GM18526 (cell line): ENCODE measurements around the gene ZGPAT.

Experiments used
- POLR2A ChIP-seq: IDR thresholded peaks from 3 replicates; pipeline ENCODE4 v1.6.1; 2011; ENCODE audit not compliant: insufficient read length; ENCODE audit errors: extremely low read depth

Gene ZGPAT

DNA sequence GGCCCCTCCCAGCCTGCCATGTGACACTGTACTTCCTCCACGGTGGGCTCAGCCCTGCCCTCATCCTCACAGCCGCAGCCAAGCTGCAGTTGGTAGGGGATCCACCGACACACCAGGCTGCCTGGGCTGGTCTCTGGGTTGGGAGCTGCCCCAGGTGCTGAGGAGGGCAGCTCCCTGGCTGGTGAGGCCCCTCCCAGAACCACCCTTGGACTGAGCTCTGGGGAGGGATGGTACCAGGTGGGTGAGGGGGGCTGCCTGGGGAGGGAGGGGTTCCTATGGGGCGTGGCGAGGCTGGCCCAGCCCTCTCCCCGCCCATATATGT lies 11.6 kb upstream of the ZGPAT start:
- no peak for TF ChIP-seq POLR2A

DNA sequence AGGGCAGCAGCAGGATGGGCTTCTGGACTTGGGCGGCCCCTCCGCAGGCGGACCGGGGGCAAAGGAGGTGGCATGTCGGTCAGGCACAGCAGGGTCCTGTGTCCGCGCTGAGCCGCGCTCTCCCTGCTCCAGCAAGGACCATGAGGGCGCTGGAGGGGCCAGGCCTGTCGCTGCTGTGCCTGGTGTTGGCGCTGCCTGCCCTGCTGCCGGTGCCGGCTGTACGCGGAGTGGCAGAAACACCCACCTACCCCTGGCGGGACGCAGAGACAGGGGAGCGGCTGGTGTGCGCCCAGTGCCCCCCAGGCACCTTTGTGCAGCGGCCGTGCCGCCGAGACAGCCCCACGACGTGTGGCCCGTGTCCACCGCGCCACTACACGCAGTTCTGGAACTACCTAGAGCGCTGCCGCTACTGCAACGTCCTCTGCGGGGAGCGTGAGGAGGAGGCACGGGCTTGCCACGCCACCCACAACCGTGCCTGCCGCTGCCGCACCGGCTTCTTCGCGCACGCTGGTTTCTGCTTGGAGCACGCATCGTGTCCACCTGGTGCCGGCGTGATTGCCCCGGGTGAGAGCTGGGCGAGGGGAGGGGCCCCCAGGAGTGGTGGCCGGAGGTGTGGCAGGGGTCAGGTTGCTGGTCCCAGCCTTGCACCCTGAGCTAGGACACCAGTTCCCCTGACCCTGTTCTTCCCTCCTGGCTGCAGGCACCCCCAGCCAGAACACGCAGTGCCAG lies 11.0 kb upstream of the ZGPAT start, which contains the start of gene TNFRSF6B:
TSS of gene TNFRSF6B (plus strand) at position 25 of the 729 bp plus-strand sequence. CDS start at position 141, 116 bp downstream.
- no peak for TF ChIP-seq POLR2A

DNA sequence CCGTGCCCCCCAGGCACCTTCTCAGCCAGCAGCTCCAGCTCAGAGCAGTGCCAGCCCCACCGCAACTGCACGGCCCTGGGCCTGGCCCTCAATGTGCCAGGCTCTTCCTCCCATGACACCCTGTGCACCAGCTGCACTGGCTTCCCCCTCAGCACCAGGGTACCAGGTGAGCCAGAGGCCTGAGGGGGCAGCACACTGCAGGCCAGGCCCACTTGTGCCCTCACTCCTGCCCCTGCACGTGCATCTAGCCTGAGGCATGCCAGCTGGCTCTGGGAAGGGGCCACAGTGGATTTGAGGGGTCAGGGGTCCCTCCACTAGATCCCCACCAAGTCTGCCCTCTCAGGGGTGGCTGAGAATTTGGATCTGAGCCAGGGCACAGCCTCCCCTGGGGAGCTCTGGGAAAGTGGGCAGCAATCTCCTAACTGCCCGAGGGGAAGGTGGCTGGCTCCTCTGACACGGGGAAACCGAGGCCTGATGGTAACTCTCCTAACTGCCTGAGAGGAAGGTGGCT lies 10.4 kb upstream of the ZGPAT start:
- TF ChIP-seq POLR2A: no peak

- no peak for TF ChIP-seq POLR2A
Measured at GRCh38 chr20:63697868-63698545, 9.8 kb upstream of the ZGPAT start.

- TF ChIP-seq POLR2A: peak; percentile 11
Measured at GRCh38 chr20:63698739-63699465, 8.9 kb upstream of the ZGPAT start.

DNA sequence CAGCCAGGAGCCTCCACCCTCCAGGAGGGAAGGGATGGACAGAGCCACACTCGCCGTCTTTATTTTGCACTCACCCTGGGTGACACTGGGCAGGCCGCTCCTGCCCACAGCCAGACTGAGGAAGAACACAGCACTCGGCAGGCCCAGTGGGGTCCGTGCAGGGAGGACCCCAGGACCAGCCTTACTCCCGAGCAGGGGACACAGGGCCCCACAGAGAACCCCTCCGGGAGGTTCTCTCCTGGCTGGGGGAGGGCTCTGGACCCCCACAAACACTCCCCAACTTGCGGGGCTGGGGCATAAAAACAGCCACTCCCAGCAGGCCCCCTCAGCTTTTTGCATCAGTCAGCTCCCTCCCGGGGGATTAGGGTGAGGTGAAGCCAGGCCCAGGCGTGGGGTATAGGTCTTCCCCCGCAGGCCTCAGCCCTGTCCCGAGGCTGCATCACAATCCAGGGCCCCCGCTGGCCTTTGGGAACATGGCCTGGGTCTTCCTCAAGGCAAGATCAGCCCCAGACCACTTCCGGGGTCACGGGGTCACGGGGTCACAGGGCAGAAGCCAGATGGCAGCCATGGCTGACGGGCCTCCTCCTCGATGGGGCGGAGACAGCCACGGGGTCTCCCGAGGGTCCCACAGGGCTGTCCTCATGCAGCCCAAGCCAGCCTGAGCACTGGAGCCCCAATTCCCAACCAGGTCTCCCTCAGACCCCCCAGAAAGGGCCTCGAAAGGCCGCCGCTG lies 8.2 kb upstream of the ZGPAT start:
- TF ChIP-seq POLR2A: no peak

GRCh38 chr20:63700199-63701050 lies 7.4 kb upstream of the ZGPAT start:
- TF ChIP-seq POLR2A: no peak

DNA sequence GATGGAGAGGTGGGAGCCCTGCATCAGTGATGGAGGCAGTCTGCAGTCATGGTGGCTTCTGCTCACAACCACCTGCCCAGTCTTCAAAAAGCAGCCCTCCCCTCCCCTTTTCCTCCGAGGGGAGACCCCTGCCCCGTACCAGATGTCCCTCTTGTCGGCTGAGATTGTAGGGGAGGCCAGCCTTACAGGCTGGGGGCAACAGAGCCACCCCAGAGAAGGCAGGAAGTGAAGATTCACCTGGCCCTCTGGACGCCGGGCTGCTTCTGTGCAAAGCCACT lies 6.8 kb upstream of the ZGPAT start:
- TF ChIP-seq POLR2A: no peak

DNA sequence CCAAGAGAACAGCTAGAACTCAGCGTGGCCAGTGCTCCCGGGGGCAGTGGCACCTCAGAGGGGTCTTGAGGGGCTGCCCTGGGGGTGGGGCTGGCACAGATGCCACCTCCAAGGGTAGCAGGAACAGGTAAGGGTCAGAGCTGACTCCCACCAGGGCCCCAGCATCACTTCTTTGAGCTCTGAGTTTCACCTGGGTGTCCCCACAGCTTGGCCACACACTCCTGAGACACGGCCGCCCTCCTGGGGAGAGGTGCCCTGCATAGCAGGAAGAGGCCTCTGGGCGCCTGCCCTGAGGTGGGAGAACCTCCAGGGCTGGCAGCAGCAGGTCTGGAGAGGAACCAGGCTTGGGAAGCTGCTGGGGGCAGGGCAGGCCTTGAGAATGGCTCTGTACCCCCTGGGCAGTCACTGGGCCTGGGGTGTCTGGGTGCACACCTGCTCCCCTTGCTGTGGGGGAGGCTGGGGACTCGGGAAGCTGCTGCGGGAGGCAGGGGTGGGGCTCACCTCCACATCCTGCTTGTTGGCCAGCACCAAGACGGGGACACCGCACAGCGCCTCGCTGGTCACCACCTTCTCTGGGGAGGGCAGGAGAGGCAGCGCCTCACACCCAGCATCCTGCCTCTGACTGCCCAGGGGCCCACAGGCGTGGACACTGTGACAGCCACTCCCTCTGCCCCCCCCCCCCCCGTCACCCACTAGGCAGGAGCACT lies 6.4 kb upstream of the ZGPAT start:
- TF ChIP-seq POLR2A: no peak

GRCh38 chr20:63702036-63702665 lies 5.7 kb upstream of the ZGPAT start:
- no peak for TF ChIP-seq POLR2A

GRCh38 chr20:63702751-63703470 lies 4.9 kb upstream of the ZGPAT start:
- TF ChIP-seq POLR2A: no peak

GRCh38 chr20:63703471-63703975 lies 4.3 kb upstream of the ZGPAT start:
- TF ChIP-seq POLR2A: no peak
